GM12864 (cell line): ENCODE data around the gene BTN1A1.
A peak's percentile ranks its signal among the peaks of the same experiment; 100 is the strongest.
"Not testable (repeated sequence)": the region's sequence is repeated elsewhere in the genome, so short reads cannot be mapped to it uniquely, and the experiment has no call there.

Experiments used
- DNase-seq: peaks from one replicate; pipeline ENCODE4 v3.0.0-alpha.2; 2011; ENCODE audit warnings: low read depth
- H3K4me3 ChIP-seq: 2 replicates; pipeline ENCODE4 v1.5.1; 2011; ENCODE audit warnings: mild to moderate bottlenecking, low read depth, low read length, control low read depth
- TF ChIP-seq, protein P1 (sequence below): IDR thresholded peaks from 2 replicates; pipeline ENCODE4 v1.5.1; 2011; ENCODE audit warnings: low read depth, mild to moderate bottlenecking, moderate library complexity, low read length, control low read depth, inconsistent platforms; ENCODE audit errors: missing control alignments

The BTN1A1 gene

DNA sequence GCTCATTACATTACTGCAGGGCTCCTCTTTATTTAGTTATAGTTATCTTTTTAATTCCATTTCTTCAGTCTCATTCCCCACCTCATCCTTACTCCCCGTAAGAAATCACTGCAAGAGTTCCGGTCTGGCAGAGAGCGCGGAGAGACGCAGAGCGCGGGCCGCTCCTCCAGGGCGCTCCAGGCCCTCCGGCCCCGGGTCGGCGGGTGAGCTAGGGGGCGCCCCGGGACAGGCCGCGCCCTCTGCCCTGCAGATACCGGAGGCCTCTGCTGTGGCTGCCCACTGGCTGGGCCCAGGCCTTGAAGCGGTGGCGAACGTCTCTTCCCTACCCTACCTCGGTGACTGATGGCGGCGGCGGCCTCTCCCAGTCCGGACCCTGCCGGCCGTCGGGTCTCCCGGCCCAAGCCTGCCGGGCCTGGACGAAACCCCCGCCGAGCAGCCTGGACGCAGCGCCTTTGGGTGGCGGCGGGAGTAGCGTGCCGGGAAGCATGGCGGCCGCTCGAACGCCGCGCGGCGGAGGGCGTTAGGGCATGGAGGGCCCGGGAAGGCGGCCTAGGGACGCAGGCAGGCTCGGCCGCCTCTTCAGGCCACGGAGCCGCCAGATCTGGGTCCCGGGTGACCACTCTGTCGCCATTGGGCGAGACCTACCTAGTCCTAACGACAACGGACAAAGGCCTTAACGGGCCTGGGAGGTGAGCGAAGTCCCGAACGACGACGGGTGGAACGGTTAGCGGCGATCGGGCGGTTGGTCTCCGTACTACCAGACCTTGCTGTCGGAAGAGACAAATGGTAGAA, 21.7 kb downstream of the BTN1A1 start:
- H3K4me3 ChIP-seq, result peak overlapping the region; percentile 85
- TF ChIP-seq, protein P1, sequence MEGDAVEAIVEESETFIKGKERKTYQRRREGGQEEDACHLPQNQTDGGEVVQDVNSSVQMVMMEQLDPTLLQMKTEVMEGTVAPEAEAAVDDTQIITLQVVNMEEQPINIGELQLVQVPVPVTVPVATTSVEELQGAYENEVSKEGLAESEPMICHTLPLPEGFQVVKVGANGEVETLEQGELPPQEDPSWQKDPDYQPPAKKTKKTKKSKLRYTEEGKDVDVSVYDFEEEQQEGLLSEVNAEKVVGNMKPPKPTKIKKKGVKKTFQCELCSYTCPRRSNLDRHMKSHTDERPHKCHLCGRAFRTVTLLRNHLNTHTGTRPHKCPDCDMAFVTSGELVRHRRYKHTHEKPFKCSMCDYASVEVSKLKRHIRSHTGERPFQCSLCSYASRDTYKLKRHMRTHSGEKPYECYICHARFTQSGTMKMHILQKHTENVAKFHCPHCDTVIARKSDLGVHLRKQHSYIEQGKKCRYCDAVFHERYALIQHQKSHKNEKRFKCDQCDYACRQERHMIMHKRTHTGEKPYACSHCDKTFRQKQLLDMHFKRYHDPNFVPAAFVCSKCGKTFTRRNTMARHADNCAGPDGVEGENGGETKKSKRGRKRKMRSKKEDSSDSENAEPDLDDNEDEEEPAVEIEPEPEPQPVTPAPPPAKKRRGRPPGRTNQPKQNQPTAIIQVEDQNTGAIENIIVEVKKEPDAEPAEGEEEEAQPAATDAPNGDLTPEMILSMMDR, result peak; percentile 45
- DNase-seq, result peak; percentile 53

DNA sequence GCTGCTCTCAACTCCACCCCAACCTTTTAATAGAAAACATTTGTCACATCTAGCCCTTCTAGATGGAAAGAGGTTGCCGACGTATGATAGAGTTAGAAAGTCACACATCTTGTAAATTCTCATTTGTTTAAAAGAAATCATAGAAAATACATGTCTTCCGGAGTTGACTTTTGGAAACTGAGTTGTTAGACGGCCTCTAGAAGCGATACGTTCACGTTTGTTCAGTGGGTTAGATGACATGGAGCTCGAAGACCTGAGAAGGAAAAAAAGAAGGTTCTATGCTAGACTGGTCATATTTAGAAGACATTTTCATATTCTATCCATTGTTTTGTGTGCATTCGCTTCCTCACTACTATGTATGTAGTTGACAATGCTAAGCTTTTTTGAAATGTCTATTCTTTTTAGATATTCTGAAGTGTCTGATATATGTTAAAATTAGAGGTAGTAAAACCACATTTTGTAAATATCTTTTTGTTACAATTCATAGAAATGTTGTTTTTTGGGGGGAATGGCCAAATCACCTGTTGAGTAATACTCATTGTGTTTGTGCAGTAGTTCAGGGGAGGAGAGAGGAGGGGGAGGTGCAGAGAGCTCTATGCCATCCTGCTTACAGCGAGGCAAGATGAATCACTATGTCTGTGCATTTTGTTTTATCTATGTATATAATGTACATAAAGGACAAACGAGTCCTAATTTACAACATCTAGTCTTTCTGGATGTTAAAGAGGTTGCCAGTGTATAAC, 22.6 kb downstream of the BTN1A1 start:
- DNase-seq, result not testable (repeated sequence)
- peak overlapping the region; percentile 85 for H3K4me3 ChIP-seq

DNA sequence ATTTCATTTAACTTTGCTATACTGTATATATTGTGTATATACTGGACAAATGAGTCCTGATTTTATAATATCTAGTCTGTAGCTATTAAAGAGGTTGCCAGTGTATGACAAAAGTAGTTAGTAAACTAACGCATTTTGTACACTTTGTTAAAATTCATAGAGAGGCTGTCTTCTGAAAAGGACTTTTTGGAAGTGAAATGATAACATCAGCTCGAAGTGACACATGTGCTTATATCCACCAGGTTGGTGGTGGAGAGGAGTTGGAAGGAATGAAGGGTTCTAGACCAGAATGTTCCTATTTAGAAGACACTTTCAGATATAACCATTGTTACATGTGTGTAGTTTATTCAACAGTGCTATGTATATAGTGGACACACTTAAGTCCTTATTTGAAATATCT, 24.2 kb downstream of the BTN1A1 start:
- not testable (repeated sequence) for H3K4me3 ChIP-seq

DNA sequence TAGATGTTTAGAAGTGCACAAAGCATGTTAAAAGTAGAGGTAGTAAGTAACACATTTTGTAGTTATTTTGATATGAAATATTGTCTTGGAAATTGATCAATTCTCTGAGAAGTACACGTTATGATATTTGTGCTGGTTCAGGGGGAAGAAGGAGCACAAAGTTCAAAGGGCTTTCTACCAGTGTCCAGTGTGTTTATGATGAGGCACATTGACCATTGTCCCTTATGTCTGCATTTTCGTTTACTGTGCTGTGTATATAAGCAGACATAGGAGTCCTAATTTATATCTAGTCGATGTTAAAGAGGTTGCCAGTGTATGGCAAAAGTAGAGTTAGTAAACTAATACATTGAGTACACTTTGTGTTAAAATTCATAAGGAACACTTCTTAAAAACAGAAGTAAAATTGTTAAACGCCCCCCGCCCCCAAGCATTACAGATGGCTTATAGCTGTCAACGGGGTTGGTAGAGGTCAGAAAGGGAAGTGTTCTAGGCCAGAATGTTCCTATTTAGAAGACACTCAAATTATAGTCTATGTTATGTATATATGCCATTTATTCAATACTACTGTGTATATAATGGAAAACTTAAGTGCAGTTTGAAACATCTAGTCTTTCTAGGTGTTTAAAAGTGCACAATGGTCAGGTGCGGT, 24.7 kb downstream of the BTN1A1 start:
- DNase-seq, result no peak
- TF ChIP-seq, protein P1, result no peak
- H3K4me3 ChIP-seq, result no peak overlapping the region

More for the DNA sequence above, 24.2 kb downstream of the BTN1A1 start:
- not testable (repeated sequence) for DNase-seq

DNA sequence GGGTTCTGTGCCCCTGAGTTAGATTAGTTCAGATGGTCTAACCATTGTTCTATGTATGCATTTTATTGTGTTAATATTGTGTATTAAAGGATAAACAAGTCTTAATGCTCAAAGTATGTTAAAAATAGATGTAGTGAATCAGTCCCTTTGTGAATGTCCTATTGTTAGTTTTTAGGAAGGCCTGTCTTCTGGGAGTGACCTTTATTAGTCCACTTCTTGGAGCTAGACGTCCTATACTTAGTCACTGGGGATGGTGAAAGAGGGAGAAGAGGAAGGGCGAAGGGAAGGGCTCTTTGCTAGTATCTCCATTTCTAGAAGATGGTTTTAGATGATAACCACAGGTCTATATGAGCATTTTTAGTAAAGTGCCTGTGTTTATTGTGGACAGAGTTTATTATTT, 25.7 kb downstream of the BTN1A1 start:
- H3K4me3 ChIP-seq, result no peak overlapping the region
- TF ChIP-seq, protein P1, result no peak
- DNase-seq, result no peak

DNA sequence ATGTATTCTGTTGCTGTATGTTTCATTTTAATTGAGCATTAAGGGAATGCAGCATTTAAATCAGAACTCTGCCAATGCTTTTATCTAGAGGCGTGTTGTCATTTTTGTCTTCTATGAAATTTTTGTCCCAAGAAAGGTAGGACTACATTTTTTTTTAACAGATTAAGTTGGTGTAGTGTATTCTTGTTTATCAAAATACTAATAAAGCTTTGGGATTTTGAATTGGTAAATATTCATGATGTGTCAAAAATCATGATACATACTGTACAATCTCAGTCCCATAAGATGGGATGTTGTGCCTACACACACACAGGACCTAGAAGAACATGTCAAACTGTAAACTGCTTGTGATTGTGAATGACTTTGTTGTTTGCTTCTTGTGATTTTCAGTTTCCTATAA, 26.8 kb downstream of the BTN1A1 start:
- H3K4me3 ChIP-seq, result no peak overlapping the region
- no peak for DNase-seq
- TF ChIP-seq, protein P1, result no peak

DNA sequence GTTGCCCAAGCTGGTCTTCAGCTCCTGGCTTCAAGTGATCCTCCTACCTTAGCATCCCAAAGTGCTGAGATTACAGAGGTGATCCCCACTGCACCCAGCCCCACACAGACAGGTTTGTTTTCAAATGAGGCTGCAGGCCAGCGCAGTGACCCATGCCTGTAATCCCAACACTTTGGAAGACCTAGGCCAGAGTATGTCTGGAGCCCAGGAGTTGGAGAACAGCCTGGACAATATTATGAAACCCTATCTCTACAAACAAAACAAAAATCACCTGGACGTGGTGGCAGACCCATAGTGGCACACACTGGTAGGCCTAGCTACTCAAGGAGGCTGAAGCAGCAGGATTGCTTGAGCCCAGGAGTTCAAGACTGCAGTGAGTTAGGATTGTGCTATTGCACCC, 30.1 kb downstream of the BTN1A1 start:
- H3K4me3 ChIP-seq, result no peak overlapping the region
- no peak for DNase-seq
- TF ChIP-seq, protein P1, result no peak

DNA sequence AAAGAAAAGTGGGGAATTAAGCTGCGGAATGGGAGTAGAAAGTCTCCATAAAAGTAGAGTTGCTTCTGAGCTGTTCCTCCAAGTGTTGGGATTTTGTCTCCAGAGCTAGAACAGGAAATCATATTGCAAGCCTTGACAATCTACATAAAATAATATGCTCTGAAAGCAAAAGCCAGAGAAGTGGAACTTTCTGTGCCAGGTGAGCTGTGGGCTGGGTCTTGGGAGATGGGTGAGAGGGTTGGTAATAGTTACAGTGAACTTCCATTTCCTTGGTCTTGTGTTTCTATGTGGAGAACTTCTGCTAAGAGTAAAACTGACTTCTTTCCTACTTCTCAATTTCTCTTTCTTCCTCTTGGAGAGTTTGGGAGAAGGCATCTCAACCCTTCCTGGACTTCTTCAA, 31.8 kb downstream of the BTN1A1 start:
- no peak overlapping the region for H3K4me3 ChIP-seq
- DNase-seq, result no peak
- TF ChIP-seq, protein P1, result no peak
